GM12891 (cell line): Measurements from ENCODE around the gene TCEANC2.

ENCODE experiments used
- POLR2A ChIP-seq: IDR thresholded peaks from 2 replicates; pipeline ENCODE4 v1.6.1; 2011; ENCODE audit warnings: low read depth, low read length, control low read depth
- POLR2AphosphoS5 ChIP-seq: IDR thresholded peaks from 2 replicates; pipeline ENCODE4 v1.6.1; 2011; ENCODE audit warnings: low read depth, low read length, control low read depth
- TAF1 ChIP-seq: IDR thresholded peaks from 2 replicates; pipeline ENCODE4 v1.6.1; 2011; ENCODE audit warnings: low read depth, low read length, control low read depth

DNA sequence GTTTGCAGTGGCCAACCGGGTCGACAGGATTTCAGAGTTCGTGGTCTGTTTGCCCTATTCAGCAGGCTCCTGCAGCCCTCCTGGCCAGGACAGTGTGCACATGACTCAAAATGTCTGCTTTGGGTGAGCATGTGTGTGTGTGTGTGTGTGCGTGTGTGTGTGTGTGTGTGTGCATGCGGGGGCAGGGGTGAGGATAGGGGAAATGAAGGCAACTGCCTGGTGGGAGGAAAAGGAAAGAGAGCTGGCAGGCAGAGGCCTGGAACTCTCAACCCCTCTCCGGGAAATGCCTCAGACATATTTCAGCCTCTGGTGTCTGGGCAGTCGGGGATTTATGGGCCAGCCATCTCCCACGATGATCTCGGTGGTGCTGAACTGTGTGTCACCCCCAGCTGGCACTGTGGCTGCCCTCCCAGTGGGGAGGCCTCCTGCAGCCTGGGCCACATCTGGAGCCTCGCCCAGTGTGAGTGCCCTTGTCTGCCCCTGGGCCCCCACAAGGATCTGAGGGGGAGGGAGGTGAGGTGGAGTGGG is 84.2 kb downstream of the TCEANC2 start:
- TF ChIP-seq POLR2A (no peak), POLR2AphosphoS5 (no peak), TAF1 (no peak)
